ENCODE measurements around the gene RECQL5.

Gene RECQL5

DNA sequence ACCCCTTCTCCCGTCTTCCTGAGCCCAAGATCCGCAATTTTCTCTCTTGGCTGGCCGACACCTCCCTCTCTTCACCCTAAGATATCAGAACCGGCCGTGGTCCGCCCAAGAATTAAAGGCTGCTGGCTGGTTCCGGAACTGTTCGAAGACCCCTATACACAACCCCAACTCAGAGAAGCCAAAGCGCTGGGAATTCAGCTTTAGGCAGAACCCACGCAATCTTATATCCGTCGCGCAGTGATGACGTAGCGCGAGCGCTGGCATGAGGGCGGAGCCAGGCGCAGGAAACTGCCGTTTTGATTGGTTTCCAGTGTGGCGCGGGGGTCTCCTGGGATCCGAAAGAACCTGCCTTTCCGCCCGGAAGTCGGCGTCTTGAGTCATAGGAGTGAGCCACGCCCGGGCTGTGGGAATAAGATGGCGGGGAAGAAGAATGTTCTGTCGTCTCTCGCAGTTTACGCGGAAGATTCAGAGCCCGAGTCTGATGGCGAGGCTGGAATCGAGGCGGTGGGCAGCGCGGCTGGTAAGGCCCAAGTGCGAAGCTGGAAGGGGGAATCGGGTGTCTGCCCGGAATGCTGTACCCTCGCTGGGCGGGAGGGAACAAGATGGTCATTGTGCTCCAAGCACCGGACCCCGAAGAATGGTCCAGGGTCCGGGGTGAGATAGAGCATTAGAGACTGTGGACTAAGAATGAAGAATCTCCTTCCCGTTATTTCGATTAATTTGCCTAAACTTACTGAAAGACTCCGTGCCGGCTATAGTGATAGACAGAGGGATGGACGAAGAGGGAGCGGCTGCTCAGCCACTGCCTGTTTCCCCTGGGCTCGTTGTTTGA lies at the start of gene RECQL5, which contains the start of gene SAP30BP:
TSS of gene RECQL5 (minus strand) at position 196 of the 832 bp plus-strand sequence. CDS start 597 bp downstream, outside the sequence.
TSS of gene SAP30BP (plus strand) at position 380 of the 832 bp plus-strand sequence. CDS start at position 415, 35 bp downstream.
- peak; percentile 99 for DNase-seq (ENCODE audit: low spot score)

DNA sequence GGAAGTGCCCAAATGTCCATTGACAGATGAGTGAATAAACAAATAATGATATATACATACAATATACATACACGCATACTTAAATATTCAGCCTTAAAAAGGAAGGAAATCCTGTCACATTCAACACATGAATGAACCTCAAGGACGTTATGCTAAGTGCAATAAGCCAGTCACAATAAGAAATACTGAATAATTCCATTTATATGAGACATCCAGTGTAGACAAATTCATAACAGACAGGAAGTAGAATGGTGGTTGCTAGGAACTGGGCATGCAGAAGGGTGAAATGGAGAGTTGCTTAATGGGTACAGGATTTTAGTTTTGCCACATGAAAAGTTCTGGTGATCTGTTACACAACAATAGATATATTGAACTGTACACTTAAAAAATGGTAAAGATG lies 45.5 kb upstream of the RECQL5 start:
- DNase-seq (ENCODE audit: low spot score): no peak

GRCh38 chr17:75707079-75707571 lies 40.2 kb upstream of the RECQL5 start:
- peak; percentile 64 for DNase-seq (ENCODE audit: low spot score)

- no peak for DNase-seq (ENCODE audit: low spot score)
Observed at GRCh38 chr17:75706042-75706728, 39.2 kb upstream of the RECQL5 start.

DNA sequence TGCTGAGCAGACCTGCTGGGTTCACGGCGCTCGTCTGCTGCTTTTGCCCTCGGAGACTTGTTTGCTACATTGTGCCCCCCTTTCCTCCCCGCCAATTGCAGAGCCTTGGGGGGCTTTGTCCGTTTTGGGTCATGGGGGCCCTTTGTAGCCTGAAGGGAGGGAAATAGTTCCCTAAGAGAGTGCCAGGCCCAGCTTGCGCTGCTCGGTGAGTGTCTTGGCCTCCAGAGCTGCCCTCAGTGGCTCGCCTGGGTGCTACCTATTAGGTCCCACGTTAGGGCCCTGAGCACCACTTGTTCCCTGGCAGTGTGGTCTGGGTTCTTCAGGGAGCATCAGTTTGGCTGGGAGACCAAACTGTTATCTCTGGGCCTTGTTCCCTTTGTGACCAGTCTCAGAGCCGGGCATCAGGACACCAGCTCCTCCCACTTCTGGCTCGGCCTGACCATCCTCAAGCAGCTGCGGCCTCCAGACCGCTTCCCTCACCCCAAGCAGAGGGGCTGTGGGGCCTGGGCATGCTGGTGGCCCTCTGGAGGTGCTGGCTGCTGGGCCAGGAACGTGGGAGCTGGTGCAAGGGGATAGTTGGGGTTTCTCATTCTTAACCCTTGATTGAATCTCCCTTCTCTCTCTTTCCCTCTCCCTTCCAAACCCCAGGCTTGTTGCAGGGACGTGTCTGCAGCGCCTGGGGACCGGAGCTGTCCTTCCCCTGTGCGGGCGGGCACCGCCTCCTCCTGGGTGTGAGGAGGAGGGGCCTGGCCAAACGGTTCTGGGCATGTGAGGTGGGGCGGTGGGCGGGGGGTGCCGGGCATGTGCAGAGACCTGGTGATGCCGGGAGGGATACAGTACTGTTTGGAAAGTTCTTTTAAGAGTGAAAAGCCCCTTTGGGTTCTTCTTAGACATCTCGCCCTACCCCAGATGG lies 38.3 kb upstream of the RECQL5 start:
- DNase-seq (ENCODE audit: low spot score): no peak

GRCh38 chr17:75703591-75703990 lies 36.6 kb upstream of the RECQL5 start:
- DNase-seq (ENCODE audit: low spot score): no peak

- no peak for DNase-seq (ENCODE audit: low spot score)
Observed at GRCh38 chr17:75703191-75703590, 36.2 kb upstream of the RECQL5 start.

GRCh38 chr17:75701288-75701687 lies 34.3 kb upstream of the RECQL5 start:
- DNase-seq (ENCODE audit: low spot score): no peak

GRCh38 chr17:75698659-75699058 lies 31.7 kb upstream of the RECQL5 start:
- no peak for DNase-seq (ENCODE audit: low spot score)

- no peak for DNase-seq (ENCODE audit: low spot score)
Observed at GRCh38 chr17:75697651-75698291, 30.8 kb upstream of the RECQL5 start.

GRCh38 chr17:75695830-75696271 lies 28.9 kb upstream of the RECQL5 start:
- DNase-seq (ENCODE audit: low spot score): no peak

GRCh38 chr17:75695141-75695829 lies 28.3 kb upstream of the RECQL5 start:
- DNase-seq (ENCODE audit: low spot score): no peak

- DNase-seq (ENCODE audit: low spot score): peak; percentile 49
Observed at GRCh38 chr17:75694536-75694935, 27.6 kb upstream of the RECQL5 start.

GRCh38 chr17:75693500-75694481 lies 26.8 kb upstream of the RECQL5 start:
- peak; percentile 77 for DNase-seq (ENCODE audit: low spot score)

- DNase-seq (ENCODE audit: low spot score): no peak
Observed at GRCh38 chr17:75692976-75693375, 26.0 kb upstream of the RECQL5 start.

DNA sequence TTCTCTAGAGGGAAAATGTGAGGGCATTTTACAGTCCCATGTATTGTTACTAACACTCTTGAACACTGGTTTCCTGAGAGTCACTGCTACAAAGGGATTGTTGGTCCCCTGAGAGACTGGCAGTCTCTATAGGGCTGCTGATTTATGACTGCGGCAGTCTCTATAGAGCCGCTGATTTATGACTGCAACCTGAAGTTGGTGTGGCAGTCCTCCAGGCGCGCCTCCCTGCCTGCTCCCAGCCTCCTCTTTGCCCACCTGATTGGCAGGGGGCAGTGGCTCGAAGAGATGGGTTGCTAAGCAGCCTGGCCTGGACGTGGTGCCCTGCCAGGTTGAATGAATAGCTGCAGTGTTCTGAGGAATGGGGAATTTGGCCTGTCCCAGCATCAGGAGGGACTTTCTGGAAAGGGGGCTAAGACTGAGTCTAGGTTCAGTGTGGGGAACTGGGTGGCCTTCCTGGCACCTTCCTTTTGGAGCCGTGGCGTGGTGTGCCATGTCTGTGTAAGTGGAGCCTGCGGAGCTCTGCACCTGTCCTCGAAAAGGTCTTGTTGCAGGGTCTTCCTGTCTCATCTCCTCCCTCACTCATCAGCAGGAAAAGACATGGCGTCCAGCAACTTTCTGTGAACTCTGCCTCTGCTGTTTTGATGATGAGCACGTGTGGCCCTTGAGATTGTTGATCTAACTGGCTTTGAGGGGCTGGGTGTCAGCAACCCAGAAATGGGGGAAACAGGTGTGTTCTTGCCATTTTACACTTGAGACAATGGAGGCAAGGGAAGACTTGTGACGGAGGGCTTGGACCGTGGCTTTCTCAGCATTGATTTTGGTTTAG lies 25.1 kb upstream of the RECQL5 start:
- peak; percentile 44 for DNase-seq (ENCODE audit: low spot score)

- no peak for DNase-seq (ENCODE audit: low spot score)
Observed at GRCh38 chr17:75691371-75691791, 24.4 kb upstream of the RECQL5 start.

- DNase-seq (ENCODE audit: low spot score): no peak
Observed at GRCh38 chr17:75689441-75689873, 22.5 kb upstream of the RECQL5 start.

Data from iPS-NIHi11 (cell line).